Measurements from ENCODE around the gene COL5A2. TPM values are rescaled to one million over a fixed set of nuclear protein-coding genes. Genes with fewer than 3 reads are reported as not detected.

COL5A2 gene
- total and polyA plus RNA-seq, 10 of the 15 experiments (the other 5 are each of a cell fraction or from before 2014, with no cell fraction given), result 0.04 to 0.85 (median 0.39) TPM

GRCh38 chr2:189168856-189169499 is 10.6 kb downstream of the COL5A2 start (continued):
- no peak for TF ChIP-seq TARDBP (IDR thresholded peaks at IDR 0.05; ENCODE audit: borderline replicate concordance)
- TF ChIP-seq ZNF24 (IDR thresholded peaks at IDR 0.05), result no peak
- no peak for TF ChIP-seq ESRRA (IDR thresholded peaks at IDR 0.05; ENCODE audit: low read length)

- Histone ChIP-seq H3K9me3 (replicated peaks; ENCODE audit: control insufficient read depth, insufficient read depth, low read length) (no peaks in the 10 kb centered on the region), H3K27ac (ENCODE audit: control insufficient read depth, insufficient read depth) (no peak overlapping the region), H3K4me1 (ENCODE audit: control insufficient read depth, insufficient read depth, low read length) (no peaks in the 10 kb centered on the region), H3K27me3 (replicated peaks in 1 of 2; ENCODE audit: control insufficient read depth in 2 of 2, insufficient read depth in 2 of 2, low read length in 1 of 2) (no peaks in the 10 kb centered on the region; a peak in 1 of 4 replicates), H3K79me2 (ENCODE audit: control insufficient read depth, insufficient read depth, low read length) (no peaks in the 10 kb centered on the region), H3K9ac (ENCODE audit: control insufficient read depth, insufficient read depth, low read length) (no peak overlapping the region), H2AFZ (ENCODE audit: control insufficient read depth, low read depth, low read length) (no peak overlapping the region), H3K4me2 (ENCODE audit: control insufficient read depth, insufficient read depth) (no peak overlapping the region), H3K36me3 (ENCODE audit: control insufficient read depth in 2 of 2, insufficient read depth in 2 of 2, low read length in 1 of 2) (no peaks in the 10 kb centered on the region), H3K4me3 (no peak overlapping the region), H4K20me1 (ENCODE audit: control insufficient read depth, insufficient read depth) (no peaks in the 10 kb centered on the region)
- no TSS peak for BruUV-seq (replicated peaks)
- in situ Hi-C loops (cut with MboI), result no loop called here
- ChIA-PET RAD21 (ENCODE audit: unreplicated experiment) (no interaction called here), SMC1A (ENCODE audit: uncharacterized antibody, unreplicated experiment) (no interaction called here), POLR2A (no interaction called here), CTCF (interaction anchor here (0.6 to 1.4 kb wide), 4 partner anchors 12 to 72 kb away, joined by 3 to 5 read pairs (median 4); no protein-coding TSS in a partner anchor)
- ATAC-seq, result no peak
- intact Hi-C loops (cut with micrococcal nuclease; ENCODE audit: unreplicated experiment), result no loop called here
- 63% methylated on average over 3 of the region's 3 CpGs for WGBS (ENCODE audit: insufficient coverage, insufficient replicate concordance, low lambda C conversion rate, missing lambda C conversion rate)
- FAIRE-seq, result no peak
- no peak for TF ChIP-seq EZH2 (IDR thresholded peaks at IDR 0.05; ENCODE audit: borderline replicate concordance, control insufficient read depth, low read depth, low read length)
- no peak for TF ChIP-seq RELA (IDR thresholded peaks at IDR 0.05; ENCODE audit: borderline replicate concordance, partially characterized antibody)
- TF ChIP-seq SMAD5 (IDR thresholded peaks at IDR 0.05; ENCODE audit: low read depth), result no peak
- TF ChIP-seq STAT3 (IDR thresholded peaks at IDR 0.05; ENCODE audit: low read depth, low read length), result no peak
- TF ChIP-seq SKIL (IDR thresholded peaks at IDR 0.05; ENCODE audit: low read depth, poor library complexity, severe bottlenecking), result no peak
- no peak for TF ChIP-seq NFYB (IDR thresholded peaks at IDR 0.05; ENCODE audit: insufficient read depth, low read depth, low read length)
- TF ChIP-seq ZNF207 (IDR thresholded peaks at IDR 0.05; ENCODE audit: borderline replicate concordance), result no peak
- TF ChIP-seq LARP7 (IDR thresholded peaks at IDR 0.05), result no peak
- no peak for TF ChIP-seq CBFB (IDR thresholded peaks at IDR 0.05; ENCODE audit: low read depth)
- TF ChIP-seq TBL1XR1 (IDR thresholded peaks at IDR 0.05; ENCODE audit: low read depth, low read length), result no peak
- TF ChIP-seq HDAC2 (IDR thresholded peaks at IDR 0.05), result no peak
- no peak for TF ChIP-seq MYB (IDR thresholded peaks at IDR 0.05; ENCODE audit: borderline replicate concordance, low read depth, low read length)
- TF ChIP-seq ATF2 (IDR thresholded peaks at IDR 0.05; ENCODE audit: low read length), result no peak
- no peak for TF ChIP-seq ZNF622 (IDR thresholded peaks at IDR 0.05)
- TF ChIP-seq SP1 (IDR thresholded peaks at IDR 0.05; ENCODE audit: low read depth, low read length), result no peak
- TF ChIP-seq SIX5 (IDR thresholded peaks at IDR 0.05; ENCODE audit: low read depth, low read length, severe bottlenecking), result no peak
- DNase-seq (ENCODE audit: low read depth, low spot score), result no peak
These were observed 13.7 kb downstream of the COL5A2 start for GRCh38 chr2:189165656-189166380.

Data from GM12878 (cell line).